Spleen (tissue), 11 donors: ENCODE data around the gene ZNRF3. TPM values are rescaled to one million over a fixed set of nuclear protein-coding genes. Genes with fewer than 3 reads are reported as not detected.
A peak's percentile ranks its signal among the peaks of the same experiment; 100 is the strongest.

Experiments used
- DNase-seq: peaks from one replicate; pipeline ENCODE4 v3.0.0-alpha.2; 2020
- H3K27ac ChIP-seq, 8 donors: fragments of 200-600 bp; sonication (generic) in 7 of 8; 1 replicate in 4 of 8; 2 replicates in 4 of 8; pipeline versions ENCODE4 v1.5.0 to v1.8.0; 2016 to 2021; ENCODE audit warnings: inconsistent platforms in 4 of 8, mild to moderate bottlenecking in 4 of 8, moderate library complexity in 1 of 8
- H3K27me3 ChIP-seq, 7 donors: fragments of 200-600 bp; sonication (generic) in 6 of 7; replicated peaks in 1 of 7; 1 replicate in 4 of 7; 2 replicates in 3 of 7; pipeline versions ENCODE4 v1.5.0 to v1.8.0; 2016 to 2021; ENCODE audit warnings: inconsistent platforms in 3 of 7, mild to moderate bottlenecking in 1 of 7
- H3K36me3 ChIP-seq, 6 donors: fragments of 200-600 bp; sonication (generic) in 5 of 6; 1 replicate in 4 of 6; 2 replicates in 2 of 6; pipeline versions ENCODE4 v1.5.0 to v1.8.0; 2016 to 2021; ENCODE audit warnings: inconsistent platforms in 2 of 6
- H3K4me1 ChIP-seq, 6 donors: fragments of 200-600 bp; sonication (generic) in 5 of 6; 1 replicate in 3 of 6; 2 replicates in 3 of 6; pipeline versions ENCODE4 v1.5.0 to v1.8.0; 2016 to 2021; ENCODE audit warnings: inconsistent platforms in 3 of 6
- H3K4me3 ChIP-seq, 8 donors: fragments of 200-600 bp; sonication (generic) in 7 of 8; 1 replicate in 4 of 8; 2 replicates in 4 of 8; pipeline versions ENCODE4 v1.5.0 to v1.8.0; 2016 to 2021; ENCODE audit warnings: inconsistent platforms in 4 of 8, mild to moderate bottlenecking in 4 of 8, moderate library complexity in 2 of 8
- H3K9me3 ChIP-seq, 8 donors: fragments of 200-600 bp; sonication (generic) in 7 of 8; 1 replicate in 4 of 8; 2 replicates in 4 of 8; pipeline versions ENCODE4 v1.5.0 to v1.8.0; 2016 to 2021; ENCODE audit warnings: inconsistent platforms in 4 of 8
- CTCF ChIP-seq, 11 experiments: fragments of 200-600 bp in 7 of 11; fragments of 450-650 bp in 4 of 11; sonication (generic) in 4 of 11; IDR thresholded peaks in 8 of 11; conservative IDR thresholded peaks in 3 of 11; 1 replicate in 7 of 11; 2 replicates in 4 of 11; pipeline versions ENCODE4 v1.4.0 to v1.8.0; 2016 to 2021; ENCODE audit warnings: antibody characterized with exemption in 11 of 11, inconsistent platforms in 4 of 11, mild to moderate bottlenecking in 1 of 11
- POLR2A ChIP-seq, 3 donors: fragments of 450-650 bp; IDR thresholded peaks; one replicate each; pipeline ENCODE4 v1.5.1; 2017; ENCODE audit warnings: antibody characterized with exemption in 3 of 3, mild to moderate bottlenecking in 1 of 3
- POLR2AphosphoS5 ChIP-seq, 3 donors: sonication (generic); formaldehyde crosslinking; IDR thresholded peaks; one replicate each; pipeline ENCODE4 v1.5.1; 2017; ENCODE audit warnings: antibody characterized with exemption in 3 of 3
- WGBS, 5 donors: extraction: QIAGEN DNeasy Blood & Tissue Kit in 3 of 5; methylation state at CpG; one replicate each; pipeline versions ENCODE4 v1.1.5 to v1.1.7; 2013 to 2018; 5-methylcytosine and 5-hydroxymethylcytosine counted together
- intact Hi-C: fragments of 100-400 bp; cut with DNase I; formaldehyde crosslinking; loops from one replicate; pipeline ENCODE4 v1.15.0; 2023; ENCODE audit warnings: low total_unique reads
- polyA plus RNA-seq, 3 donors: library from polyadenylated mRNA; stranded (reverse); fragments of 200-250 nt; gene quantifications; one replicate each; pipeline ENCODE4 v1.2.1, GENCODE V29; 2013
- total RNA-seq, 7 donors: library from RNA; depleted of rRNA in 3 of 7; stranded (reverse); fragments of >200 nt in 3 of 7; fragmentation: NEBNext Ultra II Directional in 4 of 7; extraction: Animal tissue kit (Norgen Biotek cat#: 25700) in 4 of 7; gene quantifications; one replicate each; pipeline versions ENCODE4 v1.1.0 to v1.2.1, GENCODE V29; 2016 to 2021
- donor health status: healthy with polysubstance abuse.
- donor health status: DM: no; HTN: no; CAD: no; lungs with moderate emphysema.
- donor health status: DM: no; HTN: no; CAD: no.
- donor health status: Bipolar disorder and iron deficiency.
- donor health status: healthy.
- donor health status: DM: no; HTN: no; CAD: no.
- donor health status: DM: yes; HTN: yes; CAD: no.

The ZNRF3 gene
- total and polyA plus RNA-seq, 10 donors: 0.15 to 4.5 (median 2.6) TPM

GRCh38 chr22:28935140-28935539 lies 51.8 kb downstream of the ZNRF3 start:
- Histone ChIP-seq H3K27me3 (peaks cover 0 to 4% (median 0%) of the 10 kb centered on the region in 7 donors), H3K4me1 (peaks cover 0 to 11% (median 1%) of the 10 kb centered on the region in 6 donors), H3K36me3 (no peaks in the 10 kb centered on the region), H3K27ac (no peak overlapping the region), H3K4me3 (no peak overlapping the region), H3K9me3 (no peaks in the 10 kb centered on the region)
- no peak for DNase-seq
- WGBS, 5 donors: 81 to 89% (median 89%) methylated on average over 4 of the region's 4 CpGs
- TF ChIP-seq CTCF (IDR thresholded peaks at IDR 0.05 in 8 of 11, conservative IDR thresholded peaks at IDR 0.05 in 3 of 11) (no peak), POLR2A (IDR thresholded peaks at IDR 0.05) (no peak), POLR2AphosphoS5 (IDR thresholded peaks at IDR 0.05) (no peak)
- intact Hi-C loops: no loop called here

DNA sequence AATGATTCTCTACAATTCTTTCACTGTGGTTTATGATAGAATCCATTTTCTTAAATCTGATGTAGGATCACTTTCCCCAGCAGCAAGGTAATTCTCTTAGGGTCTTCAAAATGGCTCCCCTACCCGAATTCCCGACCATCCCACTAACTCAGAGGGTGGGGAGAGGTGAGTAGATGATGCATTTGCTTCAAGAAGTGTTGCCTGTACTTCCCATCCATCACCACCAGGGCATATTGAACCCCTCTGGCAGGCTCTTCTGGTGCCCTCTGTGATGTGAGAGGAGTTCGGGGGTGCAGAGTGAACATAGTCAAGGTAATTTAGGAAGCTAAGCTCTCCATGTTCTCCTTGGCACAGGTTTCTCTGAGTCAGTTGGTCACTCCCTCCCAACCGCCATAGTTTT lies 52.3 kb downstream of the ZNRF3 start:
- Histone ChIP-seq H3K4me1 (peaks cover 0 to 7% (median 0%) of the 10 kb centered on the region in 6 donors), H3K4me3 (no peak overlapping the region), H3K27me3 (peaks cover 0 to 4% (median 0%) of the 10 kb centered on the region in 7 donors), H3K9me3 (no peaks in the 10 kb centered on the region), H3K36me3 (no peaks in the 10 kb centered on the region), H3K27ac (no peak overlapping the region)
- WGBS, 5 donors: 88 to 99% (median 93%) methylated on average over 4 of the region's 4 CpGs
- TF ChIP-seq POLR2AphosphoS5 (IDR thresholded peaks at IDR 0.05) (no peak), POLR2A (IDR thresholded peaks at IDR 0.05) (no peak), CTCF (IDR thresholded peaks at IDR 0.05 in 8 of 11, conservative IDR thresholded peaks at IDR 0.05 in 3 of 11) (peak in 2 of 11 experiments; percentile 11 to 14)
- DNase-seq: no peak
- intact Hi-C loops: no loop called here

DNA sequence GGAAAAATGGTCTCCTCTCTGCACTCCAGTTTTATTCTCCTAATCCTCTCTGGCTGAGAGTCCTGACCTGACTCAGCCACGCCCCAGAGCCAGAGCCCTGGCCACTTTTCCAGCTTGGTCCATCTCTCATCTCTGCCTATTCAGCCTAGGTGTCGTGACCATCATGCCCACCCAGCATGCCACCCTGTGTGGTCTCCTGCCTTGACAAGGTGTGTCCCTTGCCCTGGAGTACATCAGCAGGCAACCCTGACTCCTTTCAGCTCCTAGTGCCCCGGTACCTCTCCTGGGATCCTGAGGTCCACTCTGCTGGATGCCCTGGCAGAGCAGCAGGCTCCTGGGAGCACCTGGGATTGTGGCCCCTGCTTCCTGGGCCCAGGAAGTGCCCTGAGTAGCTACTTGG lies 52.8 kb downstream of the ZNRF3 start:
- H3K27ac ChIP-seq: no peak overlapping the region
- no peak for DNase-seq
- intact Hi-C loops: no loop called here
- H3K4me3 ChIP-seq: no peak overlapping the region
- 94 to 98% (median 97%) methylated on average over 3 of the region's 3 CpGs for WGBS, 5 donors
- peaks cover 0 to 4% (median 0%) of the 10 kb centered on the region in 7 donors for H3K27me3 ChIP-seq
- TF ChIP-seq POLR2A (IDR thresholded peaks at IDR 0.05) (no peak), POLR2AphosphoS5 (IDR thresholded peaks at IDR 0.05) (no peak)
- no peaks in the 10 kb centered on the region for H3K36me3 ChIP-seq
- peaks cover 0 to 7% (median 0%) of the 10 kb centered on the region in 6 donors for H3K4me1 ChIP-seq
- no peaks in the 10 kb centered on the region for H3K9me3 ChIP-seq

DNA sequence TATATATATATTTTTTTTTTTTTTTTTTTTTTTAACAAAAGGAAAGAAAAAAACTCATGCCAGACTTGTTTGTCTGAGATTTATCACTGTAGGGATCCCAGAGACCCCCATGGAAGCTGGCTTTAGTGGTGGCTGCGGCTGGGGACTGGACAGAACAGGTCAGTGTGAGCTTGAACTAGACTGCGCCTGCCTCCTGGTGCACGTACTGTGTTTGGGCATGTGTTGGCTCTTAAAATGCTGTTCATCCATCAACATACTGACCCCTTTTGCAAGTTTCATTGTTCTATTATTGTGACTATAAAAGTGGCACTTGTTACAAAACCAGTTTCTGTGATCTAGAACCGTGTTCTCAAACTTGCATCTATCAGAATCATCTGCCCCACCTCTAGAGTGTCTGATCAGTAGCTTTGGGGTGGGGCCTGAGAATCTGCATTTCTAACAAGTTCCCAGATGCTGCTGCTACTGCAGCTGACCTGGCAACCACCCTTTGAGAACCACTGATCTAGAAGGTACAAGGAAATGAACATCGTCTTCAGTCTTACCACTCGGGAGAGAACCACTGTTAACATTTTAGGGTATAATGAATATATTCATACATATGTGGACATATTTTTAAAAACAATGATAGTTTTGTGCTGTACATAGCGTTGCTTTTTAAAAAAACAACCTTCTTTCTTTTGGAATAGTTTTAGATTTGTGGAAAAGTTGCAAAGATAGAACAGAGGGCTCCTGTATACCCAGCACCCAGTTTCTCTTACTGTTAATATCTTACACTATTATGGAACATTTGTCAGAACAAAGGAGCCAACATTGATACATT lies 54.0 kb downstream of the ZNRF3 start:
- H3K27ac ChIP-seq: no peak overlapping the region
- H3K4me3 ChIP-seq: no peak overlapping the region
- peaks cover 0 to 4% (median 0%) of the 10 kb centered on the region in 7 donors for H3K27me3 ChIP-seq
- TF ChIP-seq CTCF (IDR thresholded peaks at IDR 0.05 in 8 of 11, conservative IDR thresholded peaks at IDR 0.05 in 3 of 11) (no peak), POLR2A (IDR thresholded peaks at IDR 0.05) (no peak)
- no peak for DNase-seq
- WGBS, 5 donors: 88 to 95% (median 93%) methylated on average over 7 of the region's 7 CpGs
- no peaks in the 10 kb centered on the region for H3K36me3 ChIP-seq
- peaks cover 0 to 7% (median 0%) of the 10 kb centered on the region in 6 donors for H3K4me1 ChIP-seq
- intact Hi-C loops: no loop called here
- H3K9me3 ChIP-seq: no peaks in the 10 kb centered on the region
